Stimulated activated CD8-positive, alpha-beta memory T cell treated with anti-CD3 and anti-CD28 coated beads, Interleukin-15, amount 100 ng/mL, for 48 hours (primary cell): ENCODE measurements around the gene RHCG.

Source experiments
- DNase-seq, 2 donors: peaks; one replicate each; pipeline ENCODE4 v3.0.0-alpha.2; 2020; ENCODE audit warnings: low read depth in 2 of 2

The RHCG gene

DNA sequence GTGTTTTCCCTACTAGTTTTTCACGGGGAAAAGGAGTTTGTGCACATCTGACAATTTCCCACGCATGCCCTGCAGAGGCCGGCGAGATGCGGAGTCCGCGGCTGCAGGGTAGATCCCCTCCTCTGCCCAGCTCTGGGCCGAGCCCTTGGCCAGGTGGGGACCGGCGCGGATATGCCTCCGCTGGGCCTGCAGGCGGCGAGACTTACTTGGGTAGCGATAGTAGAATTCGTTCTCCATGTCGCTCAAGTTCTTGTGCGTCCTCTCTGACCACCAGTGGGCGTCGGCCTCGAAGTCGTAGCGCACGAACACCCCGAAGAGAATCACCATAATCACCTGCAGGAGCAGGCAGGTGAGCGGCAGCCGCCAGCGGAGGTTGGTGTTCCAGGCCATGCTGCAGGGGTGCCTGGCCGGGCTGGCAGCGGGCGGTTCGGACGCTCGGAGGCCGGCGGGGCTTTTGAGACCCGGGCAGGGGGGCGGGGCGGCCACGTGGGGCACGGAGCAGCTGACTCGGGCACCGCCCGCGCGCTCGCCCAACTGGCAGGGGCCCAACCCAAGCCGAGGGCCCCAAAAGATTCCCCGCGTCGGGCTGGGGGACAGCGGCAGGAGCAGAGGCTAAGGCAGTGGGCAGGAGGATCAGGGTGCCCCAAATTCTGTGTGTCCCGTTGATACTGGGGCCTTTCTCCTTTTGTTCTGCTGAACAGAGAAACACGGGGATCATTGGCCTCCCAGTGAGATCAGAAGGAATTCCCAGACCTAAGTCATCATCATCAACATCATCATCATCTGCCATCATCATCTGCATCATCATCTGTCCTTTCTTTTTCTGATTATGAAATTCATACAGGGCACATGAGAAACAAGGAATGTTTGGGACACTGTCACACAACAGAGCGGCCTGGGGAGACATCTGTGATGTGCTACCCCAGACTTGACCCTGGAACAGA is at the start of gene RHCG:
Gene RHCG, minus strand, starts transcription at position 429 of the 944 bp plus-strand sequence. Its CDS starts 39 bp downstream, at position 390.
- DNase-seq = peak in 1 of 2 donors; percentile 6

DNA sequence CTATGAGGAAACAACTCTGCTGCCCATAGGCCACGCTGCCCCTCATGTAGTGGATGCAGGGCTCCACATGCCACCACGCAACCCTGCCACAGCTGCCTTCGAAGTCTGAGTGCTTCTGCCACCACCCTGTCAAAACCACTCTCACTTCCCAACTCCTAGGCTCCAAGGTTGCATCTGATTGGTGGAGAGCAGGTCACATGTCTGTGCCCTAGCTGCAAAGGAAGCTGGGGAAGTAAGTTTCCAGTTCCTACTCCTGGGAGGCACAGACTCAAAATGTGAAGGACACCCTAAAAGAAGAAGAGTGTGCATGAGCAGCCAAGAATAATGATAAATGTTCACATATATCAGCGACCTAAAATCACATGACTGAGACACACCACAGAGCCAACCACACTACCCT is 47.0 kb upstream of the RHCG start:
- no peak for DNase-seq

DNA sequence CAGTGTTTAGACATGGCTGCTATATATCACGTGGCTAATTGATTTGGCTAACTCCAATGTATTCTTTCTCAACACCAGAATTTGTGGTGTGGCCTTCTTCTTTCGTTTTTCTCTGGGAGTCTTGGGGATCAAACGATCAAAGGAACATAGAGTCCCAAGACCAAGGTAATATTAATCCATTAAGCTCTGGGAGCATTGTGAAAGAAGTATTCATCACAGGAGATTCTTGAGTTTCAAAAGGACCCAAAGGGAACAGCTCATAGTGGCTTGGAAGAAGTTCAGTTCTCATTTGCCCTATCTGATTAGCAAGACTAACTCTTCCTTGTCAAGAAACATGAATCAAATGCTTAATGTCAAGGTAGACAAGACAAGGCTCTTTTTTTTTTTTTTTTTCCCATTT is 46.0 kb upstream of the RHCG start:
- DNase-seq = no peak

DNA sequence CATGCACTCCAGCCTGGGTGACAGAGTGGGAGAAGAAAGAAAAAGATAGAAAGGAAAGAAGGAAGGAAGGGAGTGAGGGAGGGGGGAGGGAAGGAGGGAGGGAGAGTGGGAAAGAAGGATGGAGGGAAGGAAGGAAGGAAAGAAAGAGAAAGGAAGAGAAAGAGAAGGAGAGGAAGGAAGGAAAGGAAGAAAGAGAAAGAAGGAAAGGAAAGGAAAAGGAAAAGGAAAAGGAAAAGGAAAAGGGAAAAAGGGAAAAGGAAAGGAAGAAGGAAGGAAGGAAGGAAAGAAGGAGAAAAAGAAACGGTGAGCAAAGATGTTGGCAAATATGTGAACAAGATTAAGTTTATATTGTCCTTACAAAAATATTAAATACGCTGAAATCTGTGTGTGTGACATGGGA is 42.6 kb upstream of the RHCG start:
- no peak for DNase-seq

DNA sequence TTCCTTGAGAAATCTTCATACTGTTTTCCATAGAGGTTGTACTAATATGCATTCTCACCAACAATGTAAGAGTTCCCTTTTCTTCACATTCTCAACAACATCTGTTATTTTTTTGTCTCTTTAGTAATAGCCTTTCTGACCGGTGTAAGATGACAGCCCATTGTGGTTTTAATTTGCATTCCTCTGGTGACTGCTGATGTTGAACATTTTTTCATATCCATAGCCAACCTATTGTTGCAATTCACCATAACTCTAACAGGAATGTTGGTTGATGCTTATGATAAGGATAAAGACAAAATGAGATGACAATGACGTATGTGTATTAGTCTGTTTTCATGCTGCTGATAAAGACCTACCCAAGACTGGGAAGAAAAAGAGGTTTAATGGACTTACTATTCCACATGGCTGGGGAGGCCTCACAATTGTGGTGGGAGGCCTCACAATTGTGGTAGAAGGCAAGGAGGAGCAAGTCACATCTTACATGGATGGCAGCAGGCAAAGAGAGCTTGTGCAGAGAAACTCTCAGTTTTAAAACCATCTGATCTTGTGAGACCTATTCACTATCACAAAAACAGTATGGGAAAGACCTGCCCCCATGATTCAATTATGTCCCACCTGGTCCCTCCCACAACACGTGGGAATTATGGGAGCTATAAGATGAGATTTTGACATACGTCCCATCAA is 37.6 kb upstream of the RHCG start:
- no peak for DNase-seq

DNA sequence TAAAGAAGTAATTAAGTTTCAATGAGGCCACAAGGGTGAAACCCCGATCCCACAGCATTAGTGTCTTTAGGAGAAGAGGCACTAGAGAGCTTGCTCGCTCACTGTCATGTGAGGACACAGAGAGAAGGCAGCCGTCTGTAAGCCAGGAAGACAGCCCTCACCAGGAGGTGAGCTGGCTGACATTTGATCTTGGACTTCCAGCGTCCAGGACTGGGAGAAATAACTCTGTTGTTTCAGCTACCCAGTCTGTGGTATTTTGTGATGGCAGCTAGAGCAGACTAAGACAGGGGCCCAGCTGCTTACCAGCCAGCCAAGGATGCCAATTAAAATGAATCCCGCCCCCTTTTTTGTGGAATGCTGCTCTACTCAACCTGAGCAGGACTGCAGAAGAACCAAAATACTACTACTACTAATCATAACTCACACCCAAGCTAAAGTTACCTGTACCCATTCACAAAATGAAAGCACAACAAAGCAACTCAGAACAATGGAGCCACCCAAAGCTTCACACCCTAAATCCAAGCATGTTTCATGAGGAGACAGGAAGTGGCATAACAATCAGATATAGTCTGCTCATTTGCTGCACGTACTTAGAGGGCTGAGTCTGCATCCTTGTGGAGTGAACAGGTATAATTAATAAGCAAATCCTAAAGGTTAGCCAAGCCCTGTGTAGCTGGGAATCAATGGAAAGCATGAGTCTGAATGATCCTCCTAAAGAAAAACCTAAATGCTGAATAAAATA is 35.6 kb upstream of the RHCG start:
- DNase-seq = no peak

DNA sequence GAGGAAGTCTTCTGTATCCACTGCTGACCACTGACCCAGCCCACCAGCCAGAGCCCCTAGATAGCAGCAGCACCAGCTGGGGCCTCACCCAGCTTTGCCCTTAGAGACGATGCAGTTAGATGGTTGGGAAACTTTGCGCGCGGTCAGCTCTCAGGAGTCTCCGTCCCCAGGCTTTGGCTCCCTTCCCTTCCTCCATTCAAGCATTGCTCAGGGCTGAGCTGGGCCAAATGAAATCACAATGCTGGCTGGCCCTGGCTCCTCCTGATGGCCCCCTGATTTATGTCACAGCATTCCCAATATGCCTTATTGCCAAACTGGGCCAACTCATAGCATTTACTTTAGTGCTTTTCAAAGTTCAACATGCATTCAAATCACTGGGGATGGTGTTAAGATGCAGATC is 34.6 kb upstream of the RHCG start:
- DNase-seq = no peak

DNA sequence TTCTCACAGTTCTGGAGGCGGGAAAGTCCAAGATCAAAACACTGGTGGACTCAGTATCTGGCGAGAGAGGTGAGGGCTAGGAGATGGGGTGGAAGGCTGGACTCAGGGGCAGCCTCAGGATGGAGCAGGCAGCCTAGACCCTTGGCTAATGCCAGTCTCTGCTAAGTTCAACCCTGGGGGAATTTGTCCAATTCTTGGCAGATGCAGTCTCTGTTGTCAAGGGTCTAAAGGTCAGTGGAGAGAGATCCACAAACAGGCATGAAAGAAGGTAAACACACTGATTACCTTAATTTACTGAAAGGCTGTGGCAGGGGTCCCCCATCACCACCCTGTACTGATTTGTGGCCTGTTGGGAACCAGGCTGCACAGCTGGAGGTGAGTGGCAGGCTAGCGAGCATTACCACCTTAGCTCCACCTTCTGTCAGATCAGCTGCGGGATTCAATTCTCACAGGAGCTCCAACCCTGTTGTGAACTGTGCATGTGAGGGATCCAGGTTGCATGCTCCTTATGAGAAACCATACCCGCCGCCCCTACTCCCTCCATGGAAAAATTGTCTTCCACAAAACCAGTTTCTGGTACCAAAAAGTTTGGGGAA is 32.5 kb upstream of the RHCG start:
- DNase-seq = no peak

DNA sequence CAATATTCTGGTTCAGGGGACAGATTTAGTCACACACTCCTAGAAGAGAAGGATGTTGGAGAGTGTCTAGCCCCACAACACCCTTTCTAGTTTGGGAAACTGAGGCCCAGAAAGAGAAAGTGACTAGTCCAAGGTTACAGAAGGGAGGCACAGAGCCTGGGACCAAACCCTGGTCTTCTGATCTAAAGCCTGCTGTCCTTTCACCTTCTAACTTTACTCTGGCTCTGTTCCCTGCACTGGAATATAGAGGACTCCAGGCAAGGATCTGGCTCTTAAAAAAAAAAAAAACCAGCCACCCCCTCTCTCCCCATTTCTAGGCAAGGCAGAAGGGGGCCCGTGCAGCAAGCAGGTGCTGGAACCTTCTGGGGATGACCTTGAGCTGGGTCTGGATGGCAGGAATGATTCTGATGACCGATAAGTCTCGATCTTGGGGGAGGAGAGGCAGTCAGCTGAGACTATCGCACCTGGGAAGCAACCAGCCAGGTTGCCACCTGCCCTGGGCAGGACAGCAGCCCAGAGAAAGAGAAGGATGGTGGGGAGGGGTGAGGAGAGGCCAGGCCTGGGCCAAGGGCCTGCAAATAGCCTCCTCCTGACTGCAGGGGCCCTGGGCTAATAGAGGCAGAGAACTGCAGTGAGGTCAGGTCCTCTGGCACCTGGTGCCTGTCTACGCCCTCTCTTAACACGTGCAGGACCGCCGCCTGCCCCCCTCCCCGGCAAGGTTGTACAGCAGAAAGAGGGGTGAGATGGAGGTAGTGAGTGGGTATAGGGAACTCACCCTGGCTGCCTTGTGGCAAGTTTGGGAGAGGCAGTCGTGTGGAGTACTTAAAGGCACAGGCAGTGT is 30.4 kb upstream of the RHCG start:
- no peak for DNase-seq

DNA sequence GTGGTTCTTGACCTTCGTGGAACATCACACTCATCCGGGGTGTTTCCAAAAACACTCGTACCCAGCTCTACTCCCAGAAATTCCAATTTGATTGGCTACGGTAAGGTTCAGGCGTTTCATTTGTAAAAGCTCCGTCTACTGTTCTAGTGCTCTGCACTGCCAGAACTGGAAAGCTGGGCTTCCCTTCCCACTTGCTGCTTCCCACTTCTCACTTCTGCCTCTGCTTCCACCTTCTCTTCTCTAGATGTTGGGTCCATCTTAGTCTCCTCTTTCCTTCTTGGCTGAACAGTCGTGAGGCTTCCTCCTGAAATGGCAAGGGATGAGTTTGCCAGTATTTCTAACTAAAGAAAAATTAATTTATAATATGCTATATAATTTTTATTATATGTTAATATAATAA is 29.8 kb upstream of the RHCG start:
- no peak for DNase-seq

DNA sequence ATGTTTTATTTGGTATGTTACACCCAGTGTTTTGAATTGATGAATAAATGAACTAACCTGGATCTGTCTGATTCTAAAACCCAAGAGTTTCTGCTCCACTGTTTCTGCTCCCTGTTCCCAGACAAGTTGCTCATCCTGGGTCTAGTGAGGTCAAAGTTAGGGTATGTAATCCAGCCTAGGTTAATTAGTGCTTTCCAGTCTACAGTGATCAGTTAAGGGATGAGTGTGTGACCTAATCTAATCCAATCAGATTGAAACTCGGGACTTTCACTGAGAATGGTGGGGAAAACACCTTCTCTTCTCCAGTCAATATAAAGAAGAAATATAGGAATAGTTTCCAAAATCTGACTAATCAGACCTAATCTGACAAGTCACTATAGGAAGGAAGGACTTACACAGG is 27.8 kb upstream of the RHCG start:
- DNase-seq = no peak

DNA sequence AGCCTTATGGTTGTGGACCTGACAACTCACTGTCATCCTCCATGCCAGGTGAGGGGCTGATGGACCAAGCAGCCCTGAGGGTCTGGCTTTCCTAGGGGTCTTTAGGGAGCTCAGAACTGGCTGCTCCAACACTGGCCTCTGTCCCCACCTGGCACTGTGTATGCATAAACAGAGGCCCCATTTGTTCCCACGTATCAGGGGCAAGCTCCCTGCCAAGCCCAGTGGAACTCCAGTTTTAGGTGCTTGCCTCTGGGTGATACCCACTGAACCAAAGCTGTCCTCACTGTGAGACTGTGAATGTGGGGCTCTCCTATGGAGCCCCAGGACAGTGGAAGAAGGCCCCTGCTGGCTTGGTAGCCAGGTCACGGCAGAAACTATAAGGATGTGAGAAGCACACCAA is 26.7 kb upstream of the RHCG start:
- DNase-seq = no peak

DNA sequence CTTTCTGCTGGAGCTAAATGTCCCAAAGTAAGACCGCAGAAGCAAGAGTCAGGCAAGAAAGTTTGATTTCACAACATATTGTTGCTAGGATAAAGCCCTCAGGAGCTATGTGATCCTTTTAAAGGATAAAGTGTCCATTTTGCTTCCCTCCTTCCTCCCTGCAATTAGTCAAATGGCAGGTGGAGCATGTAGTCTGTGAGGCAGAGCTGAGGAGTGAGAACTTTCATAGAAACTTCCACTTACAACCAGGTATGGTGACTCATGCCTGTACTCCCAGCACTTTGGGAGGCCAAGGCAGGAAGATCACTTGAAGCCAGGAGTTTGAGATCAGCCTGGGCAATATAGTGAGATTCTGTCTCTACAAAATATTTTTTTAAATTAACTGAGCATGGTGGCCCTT is 25.2 kb upstream of the RHCG start:
- DNase-seq = no peak

DNA sequence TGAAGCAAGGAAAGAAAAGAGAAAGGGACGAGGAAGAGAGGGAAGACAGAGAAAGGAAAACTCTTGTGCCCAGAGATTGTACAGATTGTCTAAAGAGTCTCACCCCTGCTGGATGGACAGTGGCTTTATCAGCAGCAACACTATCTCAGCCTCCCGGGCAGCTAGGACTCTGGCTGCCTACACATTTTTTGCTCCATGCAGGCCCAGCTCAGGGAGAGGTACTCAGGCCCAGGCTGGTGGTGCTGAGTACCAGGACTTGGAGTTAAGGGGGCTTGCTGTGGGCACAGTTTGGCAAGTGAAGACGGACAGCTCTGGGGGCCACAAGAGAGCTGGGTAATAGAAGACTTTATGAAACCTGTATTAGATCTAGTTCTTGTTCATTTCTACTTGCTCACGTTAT is 19.1 kb upstream of the RHCG start:
- no peak for DNase-seq

DNA sequence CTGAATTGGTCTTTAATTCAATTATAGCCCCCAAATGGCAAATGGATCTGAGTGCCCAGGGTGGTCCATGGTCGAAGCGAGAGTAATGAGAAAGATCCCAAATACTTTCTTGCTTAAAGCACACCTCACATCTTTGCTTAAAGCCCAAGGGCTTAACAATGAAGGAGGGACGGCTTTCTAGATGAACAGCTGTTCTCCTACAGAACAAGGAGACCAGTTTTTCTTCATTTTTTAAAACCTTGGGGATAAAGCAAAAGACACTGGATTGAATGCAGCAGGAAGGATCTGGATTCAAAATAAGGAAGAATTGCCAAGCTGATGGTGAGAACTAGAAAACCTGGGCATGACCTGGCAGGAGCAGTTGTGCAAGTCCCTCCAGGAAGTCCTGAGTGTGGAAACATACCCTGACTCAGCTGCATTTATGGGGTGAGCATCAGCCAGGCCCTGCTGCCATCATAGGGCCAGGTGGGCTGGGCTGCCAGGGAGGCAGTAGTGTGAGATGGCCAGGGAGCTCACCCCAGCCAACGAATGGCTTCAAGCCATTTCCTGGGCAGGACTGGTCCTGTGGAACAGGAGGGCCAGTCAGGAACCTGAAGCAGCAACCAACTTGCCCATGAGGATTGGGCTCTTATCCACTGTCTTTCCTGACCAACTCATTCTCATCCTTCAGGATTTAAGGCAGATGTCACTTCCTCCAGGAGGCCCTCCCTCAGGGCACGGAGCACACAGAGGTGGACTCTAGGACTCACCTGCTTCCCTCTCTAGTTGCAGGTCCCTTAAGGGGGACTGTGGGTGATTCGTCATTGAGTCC is 18.4 kb upstream of the RHCG start:
- DNase-seq = no peak

DNA sequence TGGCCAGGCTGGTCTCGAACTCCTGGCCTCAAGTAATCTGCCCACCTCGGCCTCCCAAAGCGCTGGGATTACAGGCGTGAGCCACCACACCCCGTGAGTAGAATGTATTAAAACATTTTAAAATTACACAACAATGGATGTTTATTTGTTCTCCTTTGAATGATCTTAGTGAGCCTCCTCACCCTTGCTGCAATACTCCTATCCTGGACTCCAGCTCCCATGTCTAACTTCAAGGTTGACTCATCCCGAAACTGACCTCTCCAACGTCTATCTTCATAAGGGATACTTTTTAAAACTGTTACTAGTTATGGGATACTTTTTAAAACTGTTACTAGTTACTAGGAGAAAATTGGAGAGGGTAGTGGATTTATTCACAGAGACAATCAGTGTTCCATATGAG is 17.8 kb upstream of the RHCG start:
- DNase-seq = no peak

DNA sequence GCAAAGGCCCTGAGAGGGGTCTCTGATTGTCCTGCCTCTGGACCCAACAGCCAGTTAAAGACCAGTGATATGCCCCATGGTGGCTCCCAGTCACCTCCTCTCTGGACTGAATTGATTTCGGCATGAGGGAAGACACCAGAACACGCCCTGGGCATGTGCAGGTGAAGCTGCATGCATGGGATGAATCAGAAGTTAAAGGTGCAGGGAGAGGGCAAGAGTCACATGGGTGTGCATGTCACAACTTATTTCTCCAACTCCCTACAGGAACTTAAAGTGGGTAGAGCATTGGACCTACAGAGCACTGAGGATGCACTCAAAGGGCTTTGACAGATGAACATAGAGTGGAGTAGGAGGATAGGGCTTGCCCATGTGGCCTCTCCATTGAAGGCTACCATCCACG is 16.9 kb upstream of the RHCG start:
- DNase-seq = no peak

DNA sequence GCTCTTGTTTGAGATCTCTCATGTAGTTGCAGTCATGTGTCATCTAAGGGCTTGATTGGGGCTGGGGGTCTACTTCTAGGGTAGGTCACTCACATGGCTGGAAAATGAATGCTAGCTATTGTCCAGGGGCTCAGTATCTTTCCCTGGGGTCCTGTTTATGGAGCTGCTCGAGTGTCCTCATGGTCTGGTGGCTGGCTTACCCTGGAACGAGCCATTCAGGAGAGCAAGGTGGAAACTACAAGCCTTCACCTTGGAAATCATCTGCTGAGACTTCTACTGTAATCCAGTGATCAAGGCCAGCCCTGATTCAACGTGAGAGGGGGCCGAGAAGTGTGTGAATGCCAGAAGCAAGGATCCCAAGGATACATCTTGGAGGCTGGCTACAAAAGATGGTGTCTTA is 16.2 kb upstream of the RHCG start:
- no peak for DNase-seq

DNA sequence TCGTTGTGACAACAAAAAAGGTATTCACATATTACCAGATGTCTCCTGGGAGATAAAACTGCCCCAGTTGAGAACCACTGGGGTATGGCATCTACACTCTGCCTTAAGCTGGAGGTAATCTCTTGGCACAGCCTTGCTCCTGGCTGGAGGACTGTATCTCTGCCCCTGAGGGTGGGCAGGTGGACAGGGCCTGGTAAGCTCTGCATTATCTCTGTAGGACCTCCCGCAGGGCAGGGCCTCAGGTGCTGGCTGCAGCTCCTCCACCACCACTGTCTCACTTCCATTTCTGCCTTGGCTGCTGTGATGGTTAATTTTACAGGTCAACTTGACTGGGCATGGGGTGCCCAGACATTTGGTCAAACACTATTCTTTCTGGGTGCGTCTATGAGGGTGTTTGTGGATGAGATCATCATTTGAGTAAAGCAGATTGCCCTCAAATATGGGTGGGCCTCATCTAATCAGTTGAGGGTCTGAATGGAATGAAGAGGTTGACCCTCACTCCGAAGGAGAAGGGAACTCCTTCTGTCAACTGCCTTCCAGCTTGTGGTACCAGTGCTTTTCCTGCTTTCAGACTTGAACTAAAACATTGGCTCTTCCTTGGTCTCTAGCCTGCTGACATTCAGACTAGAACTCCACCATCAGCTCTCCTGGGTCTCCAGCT is 9.8 kb upstream of the RHCG start:
- DNase-seq = no peak

DNA sequence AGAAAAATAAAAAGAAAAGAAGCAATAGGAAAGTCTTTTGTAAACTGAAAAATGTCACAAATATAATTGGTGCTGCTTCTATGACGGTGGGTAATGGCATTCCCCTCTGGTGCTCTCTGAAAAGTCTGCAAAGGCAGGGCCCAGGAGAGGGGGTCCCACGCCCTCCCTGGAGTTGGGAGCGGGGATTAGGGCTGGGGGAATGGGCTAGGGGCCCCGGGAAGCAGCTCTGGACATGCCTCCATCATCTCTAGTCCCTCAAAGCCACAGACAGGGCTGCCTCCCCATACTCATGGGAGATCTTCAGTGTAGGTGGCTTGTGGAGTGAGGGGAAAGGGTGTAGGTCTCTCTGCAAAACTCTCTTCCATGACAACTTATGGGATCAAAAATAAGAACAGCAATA is 7.8 kb upstream of the RHCG start:
- DNase-seq = no peak
